Aorta (tissue), 5 donors: Measurements from ENCODE around the gene GBF1. TPM values are rescaled to one million over a fixed set of nuclear protein-coding genes. Genes with fewer than 3 reads are reported as not detected.
A peak's percentile ranks its signal among the peaks of the same experiment; 100 is the strongest.

Experiments
- ATAC-seq: fragments of 200-7000 bp; cut with Tn5 transposase; one replicate; pipeline ENCODE4 v1.9.1; 2022; ENCODE audit warnings: moderate library complexity; ENCODE audit not compliant: low FRiP score
- DNase-seq, 2 donors: peaks; one replicate each; pipeline ENCODE4 v3.0.0-alpha.2; 2020
- H3K27ac ChIP-seq, 2 donors: one replicate each; pipeline ENCODE4 v1.5.1; 2013; ENCODE audit warnings: low read length in 2 of 2, mild to moderate bottlenecking in 2 of 2, moderate library complexity in 2 of 2, control low read depth in 1 of 2, inconsistent platforms in 1 of 2, low read depth in 1 of 2
- H3K27me3 ChIP-seq, 2 donors: one replicate each; pipeline ENCODE4 v1.6.1; 2013; ENCODE audit warnings: control low read depth in 1 of 2, low read length in 1 of 2, mild to moderate bottlenecking in 1 of 2, moderate library complexity in 1 of 2; ENCODE audit not compliant: insufficient read depth in 2 of 2, control insufficient read depth in 1 of 2
- H3K36me3 ChIP-seq, 2 donors: one replicate each; pipeline ENCODE4 v1.6.1; 2013; ENCODE audit warnings: control low read depth in 1 of 2, low read length in 1 of 2, mild to moderate bottlenecking in 1 of 2; ENCODE audit not compliant: insufficient read depth in 2 of 2, control insufficient read depth in 1 of 2
- H3K4me1 ChIP-seq, 2 donors: one replicate each; pipeline ENCODE4 v1.6.1; 2013; ENCODE audit warnings: low read length in 2 of 2, control low read depth in 1 of 2, mild to moderate bottlenecking in 1 of 2, moderate library complexity in 1 of 2; ENCODE audit not compliant: insufficient read depth in 2 of 2, control insufficient read depth in 1 of 2
- H3K4me3 ChIP-seq, 2 donors: one replicate each; pipeline ENCODE4 v1.5.1; 2013; ENCODE audit warnings: low read length in 2 of 2, control low read depth in 1 of 2, mild to moderate bottlenecking in 1 of 2
- H3K9me3 ChIP-seq: one replicate; pipeline ENCODE4 v1.6.1; 2013; ENCODE audit warnings: mild to moderate bottlenecking, low read length; ENCODE audit not compliant: control insufficient read depth
- WGBS, 2 donors: extraction: QIAGEN DNeasy Blood & Tissue Kit; methylation state at CpG; one replicate each; pipeline ENCODE4 v1.1.7; 2013; 5-methylcytosine and 5-hydroxymethylcytosine counted together
- intact Hi-C, 2 donors: fragments of 100-400 bp; cut with DNase I; formaldehyde crosslinking; loops; one replicate each; pipeline versions ENCODE4 v1.14.2 to v1.15.0; 2022
- polyA plus RNA-seq, 2 donors: library from polyadenylated mRNA; stranded (reverse); fragments of 200-250 nt; gene quantifications; one replicate each; pipeline ENCODE4 v1.2.3, GENCODE V29; 2013
- total RNA-seq, 2 donors: library from RNA; stranded (reverse); fragmentation: NEBNext Ultra II Directional; extraction: Animal tissue kit (Norgen Biotek cat#: 25700); gene quantifications; one replicate each; pipeline ENCODE4 v1.2.1, GENCODE V29; 2021
- donor health status: healthy with polysubstance abuse.
- donor health status: Bipolar disorder and iron deficiency.
- donor health status: DM: no; HTN: no; CAD: no.
- donor health status: DM: no; HTN: no; CAD: no.
- donor health status: DM: yes; HTN: yes; CAD: no.

The GBF1 gene
- total and polyA plus RNA-seq, 4 donors: 7.1 to 44.0 (median 32.6) TPM

DNA sequence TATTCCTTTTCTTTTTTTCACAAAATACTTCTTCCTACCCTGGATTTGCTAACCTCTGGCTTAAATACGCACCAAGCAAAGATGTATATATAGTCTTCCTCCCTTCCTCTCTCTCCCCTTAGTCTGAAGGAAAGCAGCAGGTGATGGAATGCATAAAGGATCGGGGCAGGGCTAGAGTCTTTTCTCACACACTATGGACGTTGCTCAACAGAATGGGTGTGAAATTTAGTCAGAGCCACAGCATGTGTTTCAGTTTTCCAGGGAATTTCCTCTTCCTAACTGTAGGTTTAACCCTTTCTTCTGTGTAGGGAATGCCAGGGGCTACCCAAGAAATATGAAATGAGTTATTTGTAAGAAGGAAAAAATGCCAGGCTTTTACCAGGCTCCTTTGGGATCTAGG lies 78.7 kb downstream of the GBF1 start:
- Histone ChIP-seq H3K4me1 (no peaks in the 10 kb centered on the region), H3K4me3 (no peak overlapping the region), H3K27ac (no peak overlapping the region), H3K36me3 (no peaks in the 10 kb centered on the region), H3K27me3 (no peaks in the 10 kb centered on the region), H3K9me3 (no peaks in the 10 kb centered on the region)
- no peak for DNase-seq
- WGBS, 2 donors: 54 to 65% methylated on average over 3 of the region's 3 CpGs
- ATAC-seq: no peak
- intact Hi-C loops: no loop called here

DNA sequence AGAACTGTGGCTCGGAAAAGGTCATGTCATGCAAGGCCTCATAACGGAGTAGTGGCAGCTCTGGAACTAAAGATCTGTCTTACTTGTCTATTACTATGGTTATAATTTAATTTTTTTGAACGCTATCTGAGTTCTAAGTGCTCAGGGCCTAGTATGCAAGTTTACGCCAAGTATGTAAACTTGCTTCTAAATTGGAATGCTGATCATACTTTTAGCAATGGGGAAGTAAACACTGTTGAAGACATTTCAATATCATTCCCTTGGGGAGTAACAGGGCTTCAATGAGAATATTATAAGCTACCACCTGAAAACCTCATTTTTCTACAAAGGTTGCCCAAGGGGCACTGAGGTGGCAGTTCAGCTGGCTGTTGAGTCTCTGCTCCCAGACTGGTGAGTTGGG lies 80.7 kb downstream of the GBF1 start:
- Histone ChIP-seq H3K9me3 (no peaks in the 10 kb centered on the region), H3K4me1 (no peaks in the 10 kb centered on the region), H3K4me3 (no peak overlapping the region), H3K27ac (no peak overlapping the region), H3K36me3 (no peaks in the 10 kb centered on the region), H3K27me3 (no peaks in the 10 kb centered on the region)
- ATAC-seq (no peak), DNase-seq (no peak)
- WGBS, 2 donors: 93 to 96% methylated on average over 4 of the region's 4 CpGs
- intact Hi-C loops: no loop called here

GRCh38 chr10:102327002-102327401 lies 81.7 kb downstream of the GBF1 start:
- 74 to 80% methylated on average over 5 of the region's 5 CpGs for WGBS, 2 donors
- Histone ChIP-seq H3K9me3 (no peaks in the 10 kb centered on the region), H3K4me3 (no peak overlapping the region), H3K27me3 (no peaks in the 10 kb centered on the region), H3K36me3 (no peaks in the 10 kb centered on the region), H3K27ac (no peak overlapping the region), H3K4me1 (no peaks in the 10 kb centered on the region)
- intact Hi-C loops: no loop called here
- ATAC-seq: no peak
- DNase-seq: no peak

DNA sequence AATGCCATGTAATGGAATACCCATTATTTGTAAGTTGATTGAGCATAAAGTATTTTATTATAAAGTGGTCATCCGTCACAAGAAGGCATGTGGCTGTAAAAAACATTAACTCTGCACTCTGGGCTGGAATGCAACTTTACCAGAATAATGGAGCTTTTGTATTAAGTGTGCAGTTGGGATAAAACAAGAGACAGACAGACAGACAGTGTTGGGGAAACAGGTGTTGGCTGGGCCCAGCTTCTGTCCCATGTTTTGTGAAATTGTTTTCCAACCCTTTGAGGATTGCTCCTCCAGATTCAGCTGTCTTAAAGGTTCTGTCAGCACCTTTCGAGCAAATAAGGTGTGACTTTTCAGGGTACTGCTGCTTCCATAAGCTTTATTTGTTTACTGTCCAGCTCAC lies 82.3 kb downstream of the GBF1 start:
- DNase-seq (no peak), ATAC-seq (no peak)
- H3K27me3 ChIP-seq: no peaks in the 10 kb centered on the region
- no peak overlapping the region for H3K27ac ChIP-seq
- H3K36me3 ChIP-seq: no peaks in the 10 kb centered on the region
- no peaks in the 10 kb centered on the region for H3K9me3 ChIP-seq
- WGBS, 2 donors: 82 to 86% methylated on average over 2 of the region's 2 CpGs
- intact Hi-C loops: no loop called here
- H3K4me1 ChIP-seq: no peaks in the 10 kb centered on the region
- no peak overlapping the region for H3K4me3 ChIP-seq

DNA sequence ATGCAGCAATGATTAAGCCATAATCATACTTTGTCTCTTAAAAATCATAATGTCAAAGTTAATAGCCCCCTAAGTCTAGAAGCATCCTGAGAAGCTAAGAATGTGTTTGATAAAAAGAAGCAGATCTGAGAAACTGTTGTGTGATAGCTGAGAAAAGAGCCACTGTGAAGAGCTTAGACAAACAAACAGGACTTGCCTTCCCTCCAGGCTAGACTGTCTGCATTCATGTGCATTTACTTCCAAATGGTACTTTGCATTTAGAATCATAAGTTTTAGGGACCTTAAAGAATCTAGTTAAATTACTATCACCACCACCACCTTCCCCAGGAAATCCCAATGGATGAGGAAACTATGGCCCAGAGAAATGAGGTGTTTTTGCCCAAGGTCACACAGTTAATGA lies 87.4 kb downstream of the GBF1 start:
- DNase-seq (no peak), ATAC-seq (no peak)
- H3K27me3 ChIP-seq: no peaks in the 10 kb centered on the region
- no peak overlapping the region for H3K27ac ChIP-seq
- H3K9me3 ChIP-seq: no peaks in the 10 kb centered on the region
- intact Hi-C loops: no loop called here
- H3K4me1 ChIP-seq: no peaks in the 10 kb centered on the region
- no peaks in the 10 kb centered on the region for H3K36me3 ChIP-seq
- no peak overlapping the region for H3K4me3 ChIP-seq

- DNase-seq: no peak
- no peaks in the 10 kb centered on the region for H3K27me3 ChIP-seq
- H3K4me1 ChIP-seq: no peaks in the 10 kb centered on the region
- H3K9me3 ChIP-seq: no peaks in the 10 kb centered on the region
- 27 to 35% methylated on average over 4 of the region's 4 CpGs for WGBS, 2 donors
- no peak overlapping the region for H3K27ac ChIP-seq
- ATAC-seq: peak; percentile 15
- no peak overlapping the region for H3K4me3 ChIP-seq
- H3K36me3 ChIP-seq: no peaks in the 10 kb centered on the region
- intact Hi-C loops: no loop called here
Observed at GRCh38 chr10:102334101-102334500, 88.8 kb downstream of the GBF1 start.

GRCh38 chr10:102335184-102335583 lies 89.9 kb downstream of the GBF1 start:
- intact Hi-C loops: no loop called here
- DNase-seq: no peak
- WGBS, 2 donors: 82 to 86% methylated on average over 3 of the region's 3 CpGs
- Histone ChIP-seq H3K27me3 (no peaks in the 10 kb centered on the region), H3K36me3 (no peaks in the 10 kb centered on the region), H3K4me1 (no peaks in the 10 kb centered on the region), H3K27ac (no peak overlapping the region), H3K9me3 (no peaks in the 10 kb centered on the region), H3K4me3 (no peak overlapping the region)
- ATAC-seq: peak; percentile 52

DNA sequence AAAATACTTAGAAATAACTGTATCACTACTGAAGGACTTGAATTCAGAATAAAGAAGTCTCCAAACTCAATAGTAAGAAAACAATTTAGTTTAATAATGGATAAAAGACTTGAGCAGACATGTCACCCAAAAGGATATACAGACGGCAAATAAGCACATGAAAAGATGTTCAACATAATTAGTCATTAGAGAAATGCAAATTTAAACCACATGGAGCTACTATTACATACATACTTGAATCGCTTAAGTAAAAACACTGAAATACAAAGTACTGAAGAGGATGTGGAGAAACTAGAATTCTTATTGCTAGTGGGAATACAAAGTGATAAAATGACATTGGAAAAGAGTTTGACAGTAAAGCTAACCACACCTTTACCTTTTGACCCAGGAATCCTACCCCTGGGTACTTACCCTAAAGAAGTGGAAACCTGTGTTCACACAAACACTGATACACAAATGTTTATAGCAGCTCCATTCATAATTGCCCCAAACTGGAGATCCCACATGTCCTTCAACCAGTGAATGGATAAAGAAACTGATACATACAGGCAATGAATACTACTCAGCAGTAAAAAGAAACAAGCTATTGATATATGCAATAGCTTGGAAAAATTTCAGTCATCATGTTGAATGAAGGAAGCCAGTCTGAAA lies 95.8 kb downstream of the GBF1 start:
- no peaks in the 10 kb centered on the region for H3K9me3 ChIP-seq
- DNase-seq (no peak), ATAC-seq (no peak)
- WGBS, 2 donors: 81 to 89% methylated on average over 2 of the region's 2 CpGs
- no peak overlapping the region for H3K4me3 ChIP-seq
- intact Hi-C loops: no loop called here
- no peaks in the 10 kb centered on the region for H3K36me3 ChIP-seq
- H3K27ac ChIP-seq: no peak overlapping the region
- no peaks in the 10 kb centered on the region for H3K27me3 ChIP-seq
- H3K4me1 ChIP-seq: no peaks in the 10 kb centered on the region

DNA sequence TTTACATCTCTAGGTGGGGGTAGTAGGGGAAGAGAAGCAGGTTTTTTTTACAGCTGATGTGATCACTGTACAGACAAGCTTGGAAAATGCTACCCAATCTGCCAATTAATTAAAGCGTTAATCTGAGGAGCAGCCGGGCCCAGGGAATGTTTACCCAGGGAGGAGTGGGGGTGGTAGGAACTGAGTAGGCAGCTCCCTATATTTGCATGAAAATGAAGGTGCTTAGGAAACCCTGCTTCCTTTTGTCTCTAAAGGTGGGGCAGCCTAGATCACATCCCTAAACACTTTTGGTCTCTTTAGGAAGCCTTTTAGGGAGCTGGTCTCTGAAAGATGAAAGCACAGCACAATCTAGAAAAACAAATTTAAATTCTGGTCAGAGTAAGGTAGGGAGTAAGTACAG lies 97.1 kb downstream of the GBF1 start:
- Histone ChIP-seq H3K27ac (no peak overlapping the region), H3K4me3 (no peak overlapping the region), H3K27me3 (no peaks in the 10 kb centered on the region), H3K4me1 (no peaks in the 10 kb centered on the region), H3K36me3 (no peaks in the 10 kb centered on the region), H3K9me3 (no peaks in the 10 kb centered on the region)
- no peak for ATAC-seq
- no peak for DNase-seq
- 32 to 67% methylated on average over 2 of the region's 2 CpGs for WGBS, 2 donors
- intact Hi-C loops: no loop called here
